ENCODE measurements around the gene TGFBR3. TPM values are rescaled to one million over a fixed set of nuclear protein-coding genes. Genes with fewer than 3 reads are reported as not detected.
"Not testable (repeated sequence)": the region's sequence is repeated elsewhere in the genome, so short reads cannot be mapped to it uniquely, and the experiment has no call there.

TGFBR3 gene
- total and polyA plus RNA-seq, 2 experiments from 2014 or later, result 16.2 to 26.5 TPM

- H3K4me3 ChIP-seq, result no peak overlapping the region
- H2AFZ ChIP-seq, result no peak overlapping the region
- no peaks in the 10 kb centered on the region for H3K9me3 ChIP-seq (ENCODE audit: low read depth)
- H3K27ac ChIP-seq, result no peak overlapping the region
- H3K4me2 ChIP-seq (ENCODE audit: unreplicated experiment), result no peak overlapping the region
- peaks cover 77% of the 10 kb centered on the region for H3K79me2 ChIP-seq (ENCODE audit: insufficient read depth)
- H3K27me3 ChIP-seq (replicated peaks; ENCODE audit: insufficient read depth), result no peaks in the 10 kb centered on the region
- TF ChIP-seq EZH2 (IDR thresholded peaks at IDR 0.05; ENCODE audit: insufficient read depth, poor library complexity, severe bottlenecking), result no peak
- no peak for TF ChIP-seq EZH2phosphoT487 (IDR thresholded peaks at IDR 0.05; ENCODE audit: insufficient read depth, low read depth)
- H3F3A ChIP-seq (ENCODE audit: insufficient read depth), result 0 out of 2 replicates have a peak, but pooled peaks cover 4% of the 10 kb centered on the region
- WGBS, 2 experiments (ENCODE audit: low coverage in 1 of 2, low lambda C conversion rate in 2 of 2, missing lambda C conversion rate in 2 of 2), result 89 to 100% methylated on average over 1 of the region's 1 CpG
- H3K4me1 ChIP-seq (ENCODE audit: insufficient read depth), result peaks cover 1% of the 10 kb centered on the region; the same call in 1 of the 2 replicates
- H4K20me1 ChIP-seq (ENCODE audit: insufficient read depth), result no peaks in the 10 kb centered on the region
- no peak overlapping the region for H3K9ac ChIP-seq
- in situ Hi-C loops (cut with MboI), result no loop called here
- H3K36me3 ChIP-seq (ENCODE audit: low read depth), result no peaks in the 10 kb centered on the region
- no peak for DNase-seq
- H3K9me2 ChIP-seq (ENCODE audit: insufficient read depth), result no peaks in the 10 kb centered on the region
These were observed 50.8 kb downstream of the TGFBR3 start for GRCh38 chr1:91835087-91835521.

DNA sequence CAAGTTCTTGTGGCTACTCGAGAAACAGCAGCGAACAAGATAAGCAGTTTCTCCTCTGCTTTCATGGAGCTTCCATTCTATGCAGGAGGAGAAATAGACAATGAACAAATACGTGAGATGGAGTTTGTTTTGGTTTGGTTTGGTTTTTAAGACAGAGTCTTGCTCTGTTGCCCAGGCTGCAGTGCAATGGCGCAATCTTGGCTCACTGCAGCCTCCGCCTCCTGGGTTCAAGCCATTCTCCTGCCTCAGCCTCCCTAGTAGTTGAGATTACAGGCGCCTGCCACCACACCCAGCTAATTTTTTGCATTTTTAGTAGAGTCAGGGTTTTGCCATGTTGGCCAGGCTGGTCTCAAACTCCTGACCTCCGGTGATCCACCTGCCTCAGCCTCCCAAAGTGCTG, 51.4 kb downstream of the TGFBR3 start:
- peaks cover 78% of the 10 kb centered on the region for H3K79me2 ChIP-seq (ENCODE audit: insufficient read depth)
- H3K27me3 ChIP-seq (replicated peaks; ENCODE audit: insufficient read depth); H3F3A ChIP-seq (ENCODE audit: insufficient read depth); H3K9me3 ChIP-seq (ENCODE audit: low read depth); H4K20me1 ChIP-seq (ENCODE audit: insufficient read depth); DNase-seq; H2AFZ ChIP-seq; H3K4me2 ChIP-seq (ENCODE audit: unreplicated experiment); in situ Hi-C loops (cut with MboI); H3K4me3 ChIP-seq; H3K9ac ChIP-seq; H3K36me3 ChIP-seq (ENCODE audit: low read depth); H3K9me2 ChIP-seq (ENCODE audit: insufficient read depth); H3K4me1 ChIP-seq (ENCODE audit: insufficient read depth); H3K27ac ChIP-seq: not testable (repeated sequence)
- 94 to 96% methylated on average over 7 of the region's 7 CpGs for WGBS, 2 experiments (ENCODE audit: low coverage in 1 of 2, low lambda C conversion rate in 2 of 2, missing lambda C conversion rate in 2 of 2)

DNA sequence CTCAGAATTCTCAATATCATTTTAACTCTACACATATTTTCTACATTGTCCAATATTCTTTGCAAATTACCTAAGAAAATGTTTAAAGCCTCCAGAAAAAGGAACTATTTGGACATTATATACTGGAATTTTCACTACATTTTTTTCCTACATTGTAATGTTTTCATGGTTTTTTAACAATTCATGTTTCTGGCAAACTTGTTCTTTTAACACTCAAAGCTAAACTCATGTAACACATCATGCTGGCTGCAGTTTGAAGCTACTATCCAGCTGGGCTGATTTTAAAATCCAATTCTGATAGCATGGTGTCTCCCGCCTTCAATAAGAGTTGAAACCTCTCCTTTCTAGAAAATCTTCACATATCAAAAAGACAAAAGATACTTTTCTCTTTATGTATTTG, 52.0 kb downstream of the TGFBR3 start:
- no peaks in the 10 kb centered on the region for H3K27me3 ChIP-seq (replicated peaks; ENCODE audit: insufficient read depth)
- DNase-seq, result no peak
- H2AFZ ChIP-seq, result no peak overlapping the region
- no peak overlapping the region for H3K4me3 ChIP-seq
- H3K9me3 ChIP-seq (ENCODE audit: low read depth), result no peaks in the 10 kb centered on the region
- H3K27ac ChIP-seq, result no peak overlapping the region
- 0 out of 2 replicates have a peak, but pooled peaks cover 4% of the 10 kb centered on the region for H3F3A ChIP-seq (ENCODE audit: insufficient read depth)
- H4K20me1 ChIP-seq (ENCODE audit: insufficient read depth), result no peaks in the 10 kb centered on the region
- WGBS, 2 experiments (ENCODE audit: low coverage in 1 of 2, low lambda C conversion rate in 2 of 2, missing lambda C conversion rate in 2 of 2), result 91 to 93% methylated on average over 1 of the region's 1 CpG
- H3K9me2 ChIP-seq (ENCODE audit: insufficient read depth), result no peaks in the 10 kb centered on the region
- peaks cover 78% of the 10 kb centered on the region for H3K79me2 ChIP-seq (ENCODE audit: insufficient read depth)
- no peak overlapping the region for H3K9ac ChIP-seq
- H3K36me3 ChIP-seq (ENCODE audit: low read depth), result no peaks in the 10 kb centered on the region
- in situ Hi-C loops (cut with MboI), result no loop called here
- TF ChIP-seq EZH2phosphoT487 (IDR thresholded peaks at IDR 0.05; ENCODE audit: insufficient read depth, low read depth) (no peak), EZH2 (IDR thresholded peaks at IDR 0.05; ENCODE audit: insufficient read depth, poor library complexity, severe bottlenecking) (no peak)
- no peak overlapping the region for H3K4me2 ChIP-seq (ENCODE audit: unreplicated experiment)
- peaks cover 6% of the 10 kb centered on the region; the same call in 1 of the 2 replicates for H3K4me1 ChIP-seq (ENCODE audit: insufficient read depth)

- H3K27ac ChIP-seq, result no peak overlapping the region
- H3K4me3 ChIP-seq, result no peak overlapping the region
- H3K4me2 ChIP-seq (ENCODE audit: unreplicated experiment), result no peak overlapping the region
- H3K79me2 ChIP-seq (ENCODE audit: insufficient read depth), result peaks cover 83% of the 10 kb centered on the region
- no peak overlapping the region for H2AFZ ChIP-seq
- no peaks in the 10 kb centered on the region for H3K9me2 ChIP-seq (ENCODE audit: insufficient read depth)
- no peaks in the 10 kb centered on the region for H3K9me3 ChIP-seq (ENCODE audit: low read depth)
- H3K4me1 ChIP-seq (ENCODE audit: insufficient read depth), result peaks cover 6% of the 10 kb centered on the region; the same call in 1 of the 2 replicates
- WGBS, 2 experiments (ENCODE audit: low coverage in 1 of 2, low lambda C conversion rate in 2 of 2, missing lambda C conversion rate in 2 of 2), result 75% methylated on average over 8 of the region's 8 CpGs
- no peaks in the 10 kb centered on the region for H3K36me3 ChIP-seq (ENCODE audit: low read depth)
- H3K9ac ChIP-seq, result no peak overlapping the region
- in situ Hi-C loops (cut with MboI), result no loop called here
- DNase-seq, result no peak
- no peaks in the 10 kb centered on the region for H4K20me1 ChIP-seq (ENCODE audit: insufficient read depth)
- H3K27me3 ChIP-seq (replicated peaks; ENCODE audit: insufficient read depth), result no peaks in the 10 kb centered on the region
- no peak for TF ChIP-seq EZH2 (IDR thresholded peaks at IDR 0.05; ENCODE audit: insufficient read depth, poor library complexity, severe bottlenecking)
- TF ChIP-seq EZH2phosphoT487 (IDR thresholded peaks at IDR 0.05; ENCODE audit: insufficient read depth, low read depth), result no peak
- 0 out of 2 replicates have a peak, but pooled peaks cover 4% of the 10 kb centered on the region for H3F3A ChIP-seq (ENCODE audit: insufficient read depth)
These were observed 54.6 kb downstream of the TGFBR3 start for GRCh38 chr1:91831132-91831930.

Data from GM23248 (cell line).